ENCODE results near the gene RGS7BP. TPM values are rescaled to one million over a fixed set of nuclear protein-coding genes. Genes with fewer than 3 reads are reported as not detected.

Gene RGS7BP
- total RNA-seq, 2 experiments from 2014 or later, result not detected

DNA sequence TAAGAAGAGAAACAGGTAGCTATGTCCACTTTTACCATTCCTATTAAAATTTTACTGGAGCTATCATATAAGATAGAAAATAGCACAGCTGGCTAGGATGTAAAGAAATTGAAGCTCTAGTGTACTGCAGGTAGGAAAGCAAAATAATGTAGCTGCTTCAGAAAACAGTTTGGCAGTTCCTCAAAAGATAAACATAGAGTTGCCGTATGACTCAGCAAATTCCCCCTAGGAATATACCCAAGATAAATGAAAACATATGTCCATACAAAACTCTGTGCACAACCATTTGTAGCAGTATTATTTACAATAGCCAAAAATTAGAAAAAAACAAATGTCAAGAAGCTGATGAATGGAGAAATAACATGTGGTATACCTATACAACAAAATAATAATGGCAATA lies 119.9 kb downstream of the RGS7BP start:
- ATAC-seq (ENCODE audit: low read depth) (no peak), DNase-seq (no peak)
- H3K4me3 Mint-ChIP-seq, result no peak overlapping the region
- H3K27me3 Mint-ChIP-seq, result peaks cover 44% of the 10 kb centered on the region
- no peaks in the 10 kb centered on the region for H3K9me3 Mint-ChIP-seq
- H3K36me3 Mint-ChIP-seq, result no peaks in the 10 kb centered on the region
- POLR2A ChIA-PET, result no interaction called here
- no peaks in the 10 kb centered on the region for H3K4me1 Mint-ChIP-seq
- H3K27ac Mint-ChIP-seq, result no peak overlapping the region

DNA sequence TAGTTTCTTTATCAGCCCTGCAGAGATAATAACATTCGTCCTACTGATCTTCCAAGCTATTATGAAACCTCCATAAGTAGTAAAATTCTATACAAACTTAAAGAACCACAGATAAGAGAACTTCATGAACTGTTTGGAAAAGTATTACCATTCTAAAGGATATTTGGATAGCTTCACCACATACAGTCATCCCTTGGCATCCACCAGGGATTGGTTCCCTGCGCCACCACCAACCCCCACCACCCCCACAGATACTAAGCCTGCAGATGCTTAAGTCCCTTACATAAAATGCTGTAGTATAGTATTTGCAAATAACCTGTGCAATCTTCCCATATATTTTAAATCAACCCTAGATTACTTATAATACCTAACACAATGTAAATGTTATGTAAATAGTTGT lies 123.1 kb downstream of the RGS7BP start:
- Mint-ChIP-seq H3K9me3 (no peaks in the 10 kb centered on the region), H3K4me3 (no peak overlapping the region), H3K36me3 (no peaks in the 10 kb centered on the region), H3K27me3 (peaks cover 33% of the 10 kb centered on the region), H3K27ac (no peak overlapping the region), H3K4me1 (no peaks in the 10 kb centered on the region)
- POLR2A ChIA-PET, result no interaction called here
- ATAC-seq (ENCODE audit: low read depth) (no peak), DNase-seq (no peak)

DNA sequence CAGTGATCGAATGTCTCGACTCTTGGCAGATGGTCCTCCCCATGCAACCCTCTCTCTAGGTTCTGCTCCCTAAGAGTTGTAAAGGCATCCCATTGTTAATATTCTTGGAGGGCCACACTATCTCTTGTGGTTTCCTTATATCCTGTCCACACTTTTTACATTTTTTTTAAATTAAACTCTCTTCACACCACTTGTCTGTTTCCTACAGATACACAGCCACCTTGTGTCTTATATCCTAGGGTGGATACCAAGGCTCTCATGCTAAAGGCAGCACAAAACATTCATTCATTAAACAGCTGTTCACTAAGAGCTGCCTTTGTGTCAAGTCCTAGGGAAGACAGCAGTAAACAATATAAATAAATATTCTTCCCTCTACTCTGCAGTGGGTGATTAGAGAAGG lies 124.0 kb downstream of the RGS7BP start:
- peaks cover 26% of the 10 kb centered on the region for H3K27me3 Mint-ChIP-seq
- DNase-seq (no peak), ATAC-seq (ENCODE audit: low read depth) (no peak)
- no peak overlapping the region for H3K4me3 Mint-ChIP-seq
- no peaks in the 10 kb centered on the region for H3K4me1 Mint-ChIP-seq
- H3K9me3 Mint-ChIP-seq, result no peaks in the 10 kb centered on the region
- POLR2A ChIA-PET, result no interaction called here
- no peaks in the 10 kb centered on the region for H3K36me3 Mint-ChIP-seq
- H3K27ac Mint-ChIP-seq, result no peak overlapping the region

DNA sequence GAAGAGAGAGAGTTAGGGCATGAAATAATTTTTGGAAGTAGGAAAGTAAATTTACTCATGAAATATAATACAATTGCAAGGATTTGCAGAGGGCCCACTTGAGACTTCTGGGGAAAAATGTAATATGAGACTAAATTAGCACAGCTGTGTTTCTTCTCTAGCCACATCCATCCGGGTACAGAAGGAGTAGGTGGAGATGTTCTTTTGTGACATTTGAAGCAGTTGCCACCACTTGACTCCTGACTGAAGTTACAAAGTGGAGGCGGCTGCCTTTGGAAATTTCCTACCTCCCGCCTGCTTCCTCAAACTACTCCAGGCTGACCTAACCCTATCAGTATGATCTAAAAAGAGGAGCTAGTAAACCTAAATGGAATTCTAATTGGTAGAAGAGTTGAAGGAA lies 126.4 kb downstream of the RGS7BP start:
- POLR2A ChIA-PET, result no interaction called here
- Mint-ChIP-seq H3K36me3 (no peaks in the 10 kb centered on the region), H3K4me3 (no peak overlapping the region), H3K9me3 (no peaks in the 10 kb centered on the region), H3K4me1 (peaks cover 4% of the 10 kb centered on the region), H3K27ac (no peak overlapping the region), H3K27me3 (peaks cover 21% of the 10 kb centered on the region)
- DNase-seq, result no peak
- ATAC-seq (ENCODE audit: low read depth), result no peak

DNA sequence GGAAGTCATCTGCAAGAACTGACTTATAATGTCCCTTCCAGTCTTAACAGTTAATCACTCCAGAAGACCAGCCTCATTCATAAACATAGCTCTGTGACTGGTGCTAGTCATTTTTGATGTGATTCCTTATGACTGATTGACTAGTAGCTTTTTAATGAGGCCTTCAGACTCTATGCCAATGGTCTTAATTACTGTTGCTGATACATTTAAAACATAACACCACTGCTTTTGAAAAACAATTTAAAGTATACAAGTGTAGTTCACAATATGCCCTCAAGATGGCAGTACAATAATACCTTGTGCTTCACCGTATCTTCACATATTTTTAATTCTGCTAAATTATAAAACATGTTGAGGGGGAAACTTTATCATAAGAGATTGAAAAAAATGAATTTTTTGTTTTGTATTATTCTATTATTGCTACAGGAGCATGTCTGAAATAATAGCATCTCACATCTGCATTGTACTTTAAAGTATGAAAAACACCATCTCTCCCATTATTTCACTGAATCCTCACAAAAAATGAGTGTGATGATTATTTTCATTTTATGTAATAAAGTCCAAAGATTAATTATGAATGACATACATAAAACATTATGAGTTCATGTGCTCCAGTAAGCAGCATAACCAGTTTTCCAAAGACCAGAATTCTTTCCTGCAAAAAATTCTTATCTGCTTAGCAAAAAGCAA lies 129.3 kb downstream of the RGS7BP start:
- POLR2A ChIA-PET, result no interaction called here
- peaks cover 11% of the 10 kb centered on the region for H3K4me1 Mint-ChIP-seq
- H3K27ac Mint-ChIP-seq, result no peak overlapping the region
- ATAC-seq (ENCODE audit: low read depth) (no peak), DNase-seq (no peak)
- no peaks in the 10 kb centered on the region for H3K36me3 Mint-ChIP-seq
- no peak overlapping the region for H3K4me3 Mint-ChIP-seq
- no peaks in the 10 kb centered on the region for H3K9me3 Mint-ChIP-seq
- H3K27me3 Mint-ChIP-seq, result peaks cover 24% of the 10 kb centered on the region

DNA sequence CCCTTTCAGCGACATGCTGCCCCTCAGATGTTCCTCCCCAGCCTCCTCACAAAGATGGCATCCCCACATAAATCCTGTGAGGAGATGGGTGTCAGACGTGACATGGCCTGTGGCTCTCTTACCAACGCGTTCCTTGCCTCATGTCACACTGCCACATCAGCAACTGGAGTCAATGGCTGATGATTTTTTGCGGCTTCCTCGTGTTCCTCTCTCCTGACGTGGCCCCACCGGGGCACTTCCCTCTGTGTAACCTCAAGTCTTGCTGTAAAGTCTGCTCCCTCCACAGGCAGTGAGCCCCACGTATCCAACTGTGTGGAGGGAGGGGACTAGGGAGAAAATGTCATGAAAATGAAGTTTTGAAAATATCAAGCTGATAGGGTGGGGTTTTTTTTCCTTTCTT lies 131.3 kb downstream of the RGS7BP start:
- POLR2A ChIA-PET, result no interaction called here
- Mint-ChIP-seq H3K4me3 (peak overlapping the region; percentile 42), H3K27me3 (peaks cover 30% of the 10 kb centered on the region), H3K9me3 (no peaks in the 10 kb centered on the region), H3K4me1 (peaks cover 11% of the 10 kb centered on the region), H3K36me3 (no peaks in the 10 kb centered on the region), H3K27ac (no peak overlapping the region)
- ATAC-seq (ENCODE audit: low read depth) (peak; percentile 52), DNase-seq (no peak)

DNA sequence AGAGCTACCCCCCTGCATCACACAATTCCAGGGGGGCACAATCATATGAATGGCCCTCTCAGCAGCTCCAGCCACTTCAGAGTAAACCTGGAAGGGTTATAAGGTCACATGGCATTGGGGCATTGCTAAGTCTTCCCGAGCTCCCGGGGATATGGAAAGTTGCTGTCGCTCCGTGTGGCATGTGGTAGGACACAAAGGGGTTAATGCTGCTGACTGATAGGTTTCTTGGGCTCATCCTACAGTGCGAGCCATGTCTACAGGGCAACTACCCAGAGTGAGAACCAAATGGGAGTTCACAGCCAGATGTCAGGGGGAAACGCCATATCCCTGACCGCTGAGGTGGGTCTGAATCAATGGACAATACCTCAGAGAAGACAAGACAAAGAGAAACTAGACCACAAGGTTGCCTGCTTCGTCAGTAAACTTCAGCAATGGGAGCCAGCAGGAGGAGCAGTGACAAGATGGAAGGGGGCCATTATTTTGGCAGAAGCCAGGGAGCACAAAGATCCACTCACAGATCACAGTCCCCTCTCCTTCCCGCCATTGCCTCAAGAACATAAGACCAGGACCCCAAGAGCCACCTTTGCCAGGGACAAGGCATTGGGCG lies 132.1 kb downstream of the RGS7BP start:
- POLR2A ChIA-PET, result no interaction called here
- no peak overlapping the region for H3K27ac Mint-ChIP-seq
- H3K4me1 Mint-ChIP-seq, result peaks cover 11% of the 10 kb centered on the region
- H3K9me3 Mint-ChIP-seq, result no peaks in the 10 kb centered on the region
- H3K4me3 Mint-ChIP-seq, result no peak overlapping the region
- peaks cover 30% of the 10 kb centered on the region for H3K27me3 Mint-ChIP-seq
- no peak for DNase-seq
- no peaks in the 10 kb centered on the region for H3K36me3 Mint-ChIP-seq
- no peak for ATAC-seq (ENCODE audit: low read depth)

DNA sequence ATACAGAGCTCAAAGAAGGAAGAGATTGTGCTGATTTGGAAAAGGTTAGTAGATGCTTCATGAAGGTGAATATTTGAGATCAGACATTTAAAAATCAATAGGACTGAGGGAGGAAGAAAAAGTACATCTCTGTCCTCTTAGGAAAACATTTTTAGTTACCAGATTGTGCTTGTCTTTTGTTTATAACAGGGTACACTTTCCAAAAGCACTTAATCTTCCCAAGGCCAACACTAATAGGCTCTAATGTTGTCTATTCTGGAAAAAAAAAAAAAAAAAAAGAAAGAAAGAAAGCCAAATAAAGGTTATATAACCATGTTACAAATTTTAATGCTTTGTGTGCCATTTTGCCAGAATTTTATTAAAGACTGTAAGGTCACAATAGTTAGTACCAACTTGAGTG lies 139.0 kb downstream of the RGS7BP start:
- POLR2A ChIA-PET, result no interaction called here
- H3K9me3 Mint-ChIP-seq, result no peaks in the 10 kb centered on the region
- no peak for ATAC-seq (ENCODE audit: low read depth)
- DNase-seq, result no peak
- no peaks in the 10 kb centered on the region for H3K36me3 Mint-ChIP-seq
- no peak overlapping the region for H3K27ac Mint-ChIP-seq
- H3K27me3 Mint-ChIP-seq, result peaks cover 9% of the 10 kb centered on the region
- no peaks in the 10 kb centered on the region for H3K4me1 Mint-ChIP-seq
- no peak overlapping the region for H3K4me3 Mint-ChIP-seq

DNA sequence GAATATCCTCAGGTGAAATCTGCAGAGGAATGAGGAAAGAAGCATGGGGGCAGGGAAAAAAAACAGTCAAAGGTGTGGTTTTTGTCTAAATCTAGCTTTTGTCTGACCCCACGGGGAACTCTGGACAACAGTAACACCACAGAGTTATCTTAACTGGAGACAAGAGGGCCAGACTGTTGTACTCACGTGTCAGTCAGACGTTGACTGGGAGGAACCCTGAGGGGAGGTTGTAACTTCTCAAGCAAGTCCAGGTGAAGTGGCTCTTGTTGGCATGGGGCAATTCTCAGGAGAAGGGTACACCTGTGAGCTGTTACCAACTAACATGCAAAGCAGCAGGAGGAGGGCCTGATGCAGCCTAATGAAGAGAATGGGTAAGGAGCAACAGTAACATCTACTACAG lies 140.4 kb downstream of the RGS7BP start:
- POLR2A ChIA-PET, result no interaction called here
- ATAC-seq (ENCODE audit: low read depth), result no peak

DNA sequence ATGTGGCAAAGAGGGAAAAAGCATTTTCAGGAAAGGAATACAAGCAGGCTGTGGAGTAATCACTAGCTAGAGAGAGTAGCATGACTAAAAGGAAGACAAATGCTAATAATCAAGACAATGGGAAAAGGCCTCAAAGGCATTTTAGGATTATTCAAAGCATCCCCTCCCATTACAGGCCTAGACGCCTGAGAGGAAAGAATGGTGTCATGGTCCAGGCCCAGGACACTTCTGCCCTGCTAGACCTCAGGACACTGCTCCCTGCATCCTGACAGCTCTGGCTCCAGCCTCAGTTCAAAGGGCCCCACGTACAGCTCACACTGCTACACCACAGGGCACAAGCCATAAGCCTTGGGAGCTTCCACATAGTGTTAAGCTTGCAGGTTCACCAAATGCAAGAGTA lies 143.7 kb downstream of the RGS7BP start:
- POLR2A ChIA-PET, result no interaction called here
- ATAC-seq (ENCODE audit: low read depth), result no peak

More for the DNA sequence above, 140.4 kb downstream of the RGS7BP start:
- Mint-ChIP-seq H3K27ac (no peak overlapping the region), H3K9me3 (no peaks in the 10 kb centered on the region), H3K27me3 (peaks cover 6% of the 10 kb centered on the region), H3K4me1 (no peaks in the 10 kb centered on the region), H3K36me3 (no peaks in the 10 kb centered on the region), H3K4me3 (no peak overlapping the region)
- no peak for DNase-seq

DNA sequence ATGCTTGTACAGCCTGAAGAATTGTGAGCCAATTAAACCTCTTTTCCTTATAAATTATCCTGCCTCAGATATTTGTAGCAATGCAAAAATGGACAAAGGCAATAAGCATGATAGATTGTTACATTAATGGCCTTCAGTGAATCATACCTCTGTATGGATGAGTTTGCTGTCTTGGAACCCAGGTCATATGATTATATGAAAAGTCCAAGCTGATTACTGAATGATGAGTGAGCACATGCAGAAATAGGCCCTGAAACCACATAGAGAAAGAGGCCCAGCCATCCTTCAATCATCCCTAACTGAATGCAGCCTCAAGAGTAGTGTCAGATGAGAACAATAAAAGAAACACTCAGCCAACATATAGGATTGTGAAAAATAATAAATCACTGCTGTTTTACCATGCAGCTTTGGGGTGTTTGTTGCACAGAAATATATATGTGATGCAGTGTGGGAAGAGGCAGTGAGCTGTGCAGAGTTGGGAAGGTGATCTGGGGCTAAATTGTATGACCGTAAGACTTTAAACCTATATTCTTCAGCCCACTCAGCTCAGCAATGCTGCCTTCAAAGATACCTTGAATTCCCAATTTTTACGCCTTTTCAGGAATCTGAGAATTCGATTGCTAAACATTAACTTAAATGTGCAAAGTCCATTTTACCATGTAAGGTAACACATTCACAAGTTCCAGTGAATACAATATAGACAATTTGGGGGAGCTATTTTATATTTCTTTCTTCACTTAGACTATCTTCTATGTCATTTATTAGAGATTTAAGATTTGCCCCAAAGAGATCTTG lies 148.1 kb downstream of the RGS7BP start:
- POLR2A ChIA-PET, result no interaction called here
- no peak for DNase-seq
- H3K4me1 Mint-ChIP-seq, result no peaks in the 10 kb centered on the region

More for the DNA sequence above, 143.7 kb downstream of the RGS7BP start:
- H3K4me3 Mint-ChIP-seq, result no peak overlapping the region
- no peaks in the 10 kb centered on the region for H3K4me1 Mint-ChIP-seq
- no peaks in the 10 kb centered on the region for H3K36me3 Mint-ChIP-seq
- no peak for DNase-seq
- H3K9me3 Mint-ChIP-seq, result no peaks in the 10 kb centered on the region
- peaks cover 4% of the 10 kb centered on the region for H3K27me3 Mint-ChIP-seq
- no peak overlapping the region for H3K27ac Mint-ChIP-seq

DNA sequence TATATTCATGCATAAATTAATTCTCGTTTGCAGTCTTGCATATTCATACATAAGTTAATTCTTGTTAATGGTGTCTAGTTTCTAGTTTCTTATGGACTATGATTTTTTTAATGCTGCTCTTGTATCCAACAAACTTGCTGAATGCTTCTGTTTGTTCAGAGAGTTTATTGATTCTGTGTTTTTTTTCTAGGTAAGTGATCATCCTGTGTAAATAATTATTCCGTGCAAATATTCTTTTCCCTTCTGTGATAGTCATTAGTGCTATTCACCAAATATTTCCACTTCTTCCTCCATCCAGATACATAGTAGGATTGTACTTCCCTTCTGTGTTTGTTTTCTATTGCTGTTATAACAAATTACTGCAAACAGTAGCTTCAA lies 148.7 kb downstream of the RGS7BP start:
- H3K4me1 Mint-ChIP-seq, result no peaks in the 10 kb centered on the region
- H3K36me3 Mint-ChIP-seq, result no peaks in the 10 kb centered on the region
- peaks cover 2% of the 10 kb centered on the region for H3K27me3 Mint-ChIP-seq
- H3K4me3 Mint-ChIP-seq, result no peak overlapping the region
- no peaks in the 10 kb centered on the region for H3K9me3 Mint-ChIP-seq
- POLR2A ChIA-PET, result no interaction called here
- H3K27ac Mint-ChIP-seq, result no peak overlapping the region
- ATAC-seq (ENCODE audit: low read depth) (no peak), DNase-seq (no peak)

More for the DNA sequence above, 148.1 kb downstream of the RGS7BP start:
- Mint-ChIP-seq H3K27me3 (peaks cover 2% of the 10 kb centered on the region), H3K27ac (no peak overlapping the region), H3K9me3 (no peaks in the 10 kb centered on the region), H3K36me3 (no peaks in the 10 kb centered on the region), H3K4me3 (no peak overlapping the region)
- no peak for ATAC-seq (ENCODE audit: low read depth)

DNA sequence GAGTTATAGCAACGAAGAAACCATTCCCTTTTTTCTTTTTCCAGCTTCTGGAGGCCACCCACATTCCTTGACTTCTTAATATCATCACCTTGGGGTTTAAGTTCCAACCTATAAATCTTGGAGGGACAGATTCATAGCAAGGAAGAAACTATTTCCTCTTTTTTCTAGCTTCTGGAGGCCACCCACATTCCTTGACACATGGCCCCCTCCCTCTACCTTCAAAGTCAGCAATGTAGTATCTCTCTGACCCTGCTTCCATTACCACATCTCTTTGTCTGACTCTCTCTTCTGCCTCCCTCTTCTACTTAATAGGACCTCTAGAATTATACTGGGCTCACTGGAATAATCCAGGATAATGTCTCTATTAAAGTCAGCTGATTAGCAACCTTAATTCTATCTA lies 149.8 kb downstream of the RGS7BP start:
- no peak overlapping the region for H3K27ac Mint-ChIP-seq
- POLR2A ChIA-PET, result no interaction called here
- H3K9me3 Mint-ChIP-seq, result no peaks in the 10 kb centered on the region
- DNase-seq (no peak), ATAC-seq (ENCODE audit: low read depth) (no peak)
- no peaks in the 10 kb centered on the region for H3K4me1 Mint-ChIP-seq
- H3K27me3 Mint-ChIP-seq, result peaks cover 6% of the 10 kb centered on the region
- H3K4me3 Mint-ChIP-seq, result no peak overlapping the region
- no peaks in the 10 kb centered on the region for H3K36me3 Mint-ChIP-seq

DNA sequence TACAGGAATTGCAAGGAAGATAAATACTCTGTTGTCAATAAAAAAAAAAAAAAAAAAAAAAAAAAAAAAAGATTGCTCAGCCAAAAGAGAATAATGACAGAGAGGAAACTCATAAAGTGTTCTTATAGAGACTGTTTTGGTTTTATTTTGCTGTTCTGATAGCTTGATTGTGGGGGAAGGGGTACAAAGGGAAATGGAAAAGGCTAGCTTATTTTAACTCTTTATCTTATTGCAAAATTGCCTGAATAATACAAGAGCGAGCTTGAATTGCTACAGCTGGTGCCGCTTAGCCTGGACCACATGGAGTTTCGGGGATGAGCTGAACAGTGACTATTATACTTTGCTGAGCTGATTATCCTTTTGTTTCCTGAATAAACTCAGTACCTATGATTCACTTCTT lies 153.5 kb downstream of the RGS7BP start:
- Mint-ChIP-seq H3K27me3 (peaks cover 5% of the 10 kb centered on the region), H3K36me3 (no peaks in the 10 kb centered on the region), H3K27ac (no peak overlapping the region), H3K4me1 (no peaks in the 10 kb centered on the region), H3K9me3 (no peaks in the 10 kb centered on the region), H3K4me3 (no peak overlapping the region)
- DNase-seq (no peak), ATAC-seq (ENCODE audit: low read depth) (no peak)
- POLR2A ChIA-PET, result no interaction called here

Data from activated naive CD8-positive, alpha-beta T cell treated with anti-CD3 and anti-CD28 coated beads, Interleukin-2, amount 10 ng/mL, durations not matched to agents 7 days and 5 days (primary cell).